ENCODE data around the gene RGMA.
"Not testable (repeated sequence)": the region's sequence is repeated elsewhere in the genome, so short reads cannot be mapped to it uniquely, and the experiment has no call there.

RGMA gene

DNA sequence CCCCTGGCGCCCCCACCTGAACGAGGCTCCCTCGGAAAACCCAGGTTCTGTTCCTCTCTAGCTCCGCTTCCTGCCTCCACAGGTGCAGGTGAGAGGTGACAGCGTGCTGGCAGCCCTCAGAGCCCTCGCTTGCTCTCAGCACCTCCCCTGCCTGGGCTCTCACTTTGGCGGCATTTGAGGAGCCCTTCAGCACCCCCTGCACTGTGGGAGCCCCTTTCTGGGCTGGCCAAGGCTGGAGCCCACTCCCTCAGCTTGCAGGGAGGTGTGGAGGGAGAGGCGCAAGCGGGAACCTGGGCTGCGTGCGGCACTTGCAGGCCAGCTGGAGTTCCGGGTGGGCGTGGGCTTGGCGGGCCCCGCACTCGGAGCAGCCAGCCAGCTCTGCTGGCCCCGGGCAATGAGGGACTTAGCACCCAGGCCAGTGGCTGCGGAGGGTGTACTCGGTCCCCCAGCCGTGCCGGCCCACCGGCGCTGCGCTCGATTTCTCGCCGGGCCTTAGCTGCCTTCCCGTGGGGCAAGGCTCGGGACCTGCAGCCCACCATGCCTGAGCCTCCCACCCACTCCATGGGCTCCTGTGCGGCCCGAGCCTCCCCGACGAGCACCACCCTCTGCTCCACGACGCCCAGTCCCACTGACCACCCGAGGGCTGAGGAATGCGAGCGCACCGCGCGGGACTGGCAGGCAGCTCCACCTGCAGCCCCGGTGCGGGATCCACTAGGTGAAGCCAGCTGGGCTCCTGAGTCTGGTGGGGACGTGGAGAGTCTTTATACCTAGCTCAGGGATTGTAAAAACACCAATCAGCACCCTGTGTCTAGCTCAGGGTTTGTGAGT lies 57.2 kb downstream of the RGMA start:
- not testable (repeated sequence) for DNase-seq

GRCh38 chr15:93031103-93031464 lies 57.9 kb downstream of the RGMA start:
- no peak for DNase-seq

DNA sequence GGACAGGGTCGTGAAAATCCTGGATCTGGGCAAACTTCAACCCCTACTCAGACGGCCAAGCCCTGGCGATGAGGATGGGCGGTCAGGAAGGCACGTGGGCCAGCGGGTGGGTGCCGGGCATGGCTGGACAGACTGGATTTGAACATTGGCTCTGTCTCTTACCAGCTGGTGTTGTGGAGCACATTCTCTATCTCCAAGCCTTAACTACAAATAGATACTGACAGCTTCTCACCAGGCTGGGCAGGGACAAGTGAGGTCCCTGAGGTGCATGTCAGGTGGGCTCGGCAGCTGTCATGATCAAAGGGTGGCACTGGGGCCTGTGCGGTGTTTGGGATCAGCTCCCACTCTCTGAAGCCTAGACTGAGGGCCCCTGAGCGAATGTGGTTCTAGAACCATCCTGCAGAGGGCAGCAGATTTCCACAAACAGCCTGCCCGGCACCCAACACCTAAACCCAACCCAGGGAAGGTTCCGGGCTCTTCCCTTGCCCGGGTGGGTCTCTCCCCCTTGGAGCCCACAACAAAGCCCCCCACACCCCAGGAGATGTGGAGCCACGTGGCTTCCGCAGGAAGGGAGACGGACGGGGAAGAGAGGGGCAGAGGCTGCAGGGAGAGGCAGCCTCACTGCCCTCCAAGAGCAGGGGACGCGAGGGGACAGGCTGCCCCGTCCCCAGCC lies 58.4 kb downstream of the RGMA start:
- DNase-seq: peak; percentile 64

DNA sequence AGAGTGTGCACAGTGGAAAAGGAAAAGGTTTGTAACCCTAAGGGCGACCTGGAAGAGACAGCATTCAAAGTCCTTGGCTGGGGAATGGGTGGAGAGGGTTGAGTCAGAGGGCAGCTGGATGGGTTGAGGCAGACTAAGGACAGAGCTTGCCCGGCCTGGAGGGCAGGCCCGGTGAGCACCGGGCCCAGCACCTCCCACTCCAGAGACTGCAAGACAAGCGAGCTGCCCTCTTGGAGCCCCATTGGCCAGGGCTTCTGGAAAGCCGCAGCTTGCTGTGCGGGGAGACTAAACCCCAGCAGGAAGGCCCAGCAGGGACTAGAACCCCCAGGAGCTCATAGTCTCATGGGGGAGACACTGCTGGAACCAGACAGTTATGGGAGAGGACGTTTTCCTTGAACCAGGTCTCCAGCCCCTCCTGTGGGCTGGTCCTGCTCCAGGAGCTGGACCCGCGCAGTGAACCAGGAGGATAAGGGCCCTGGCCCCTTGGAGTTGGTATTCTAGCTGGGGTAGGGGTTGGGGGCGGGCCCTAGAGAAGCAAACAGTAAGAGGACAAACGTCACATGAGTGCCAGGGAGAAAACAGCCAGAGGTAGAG lies 59.1 kb downstream of the RGMA start:
- DNase-seq: no peak

DNA sequence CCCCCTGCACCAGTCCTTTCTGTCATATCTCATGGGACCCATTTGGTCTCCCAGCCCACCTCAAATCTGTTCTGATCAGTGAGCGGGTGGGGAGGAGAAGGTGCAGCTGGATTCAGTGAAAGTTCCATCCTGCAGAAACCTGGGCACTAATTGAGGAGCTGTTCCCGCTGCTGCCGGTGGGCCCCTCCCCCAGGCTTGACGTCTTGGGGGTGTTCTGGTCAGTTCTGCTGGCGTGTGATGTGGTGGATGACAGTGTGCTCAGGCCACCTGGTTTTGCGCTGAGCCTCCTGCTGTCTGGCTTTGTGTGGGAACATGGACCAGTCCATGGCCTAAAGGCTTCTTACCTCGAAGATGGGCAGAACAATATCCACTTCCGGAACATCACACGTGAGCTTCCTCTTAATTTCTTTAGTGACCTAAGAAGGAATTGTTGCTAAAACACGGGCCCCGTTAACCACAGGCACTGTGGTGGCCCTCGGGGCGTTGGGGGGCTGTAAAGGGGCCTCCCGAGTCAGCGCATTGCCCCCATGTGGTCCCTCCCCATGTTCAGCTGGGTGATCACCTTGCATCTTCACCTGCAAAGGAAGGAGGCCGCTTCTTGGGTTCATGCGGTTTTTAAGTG lies 59.7 kb downstream of the RGMA start:
- DNase-seq: no peak

GRCh38 chr15:93028632-93029213 lies 60.3 kb downstream of the RGMA start:
- no peak for DNase-seq

DNA sequence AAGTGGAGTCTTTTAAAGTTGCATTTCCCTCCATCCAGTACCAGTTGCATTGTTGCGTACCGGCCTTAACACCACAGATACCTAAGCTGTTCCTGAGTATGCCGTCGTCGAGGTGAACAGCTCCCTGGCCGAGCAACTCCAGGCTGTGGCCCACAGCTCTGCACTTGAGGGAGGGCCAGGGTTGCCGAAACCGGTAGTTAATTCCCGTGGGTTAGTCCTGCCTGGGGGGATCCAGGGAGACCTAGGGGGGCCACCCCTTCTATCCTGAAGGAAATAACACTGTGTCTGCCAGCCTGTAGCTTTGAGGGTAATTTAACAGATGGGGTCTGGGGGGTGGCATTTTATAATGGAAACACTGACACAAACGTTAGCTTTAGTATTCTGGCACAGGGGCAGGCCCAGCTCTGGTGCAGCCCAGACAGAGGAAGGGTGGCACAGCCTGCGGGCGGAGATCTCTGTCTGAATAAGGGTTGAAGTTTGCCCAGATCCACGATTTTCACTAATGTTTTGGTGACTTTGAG lies 60.8 kb downstream of the RGMA start:
- no peak for DNase-seq

DNA sequence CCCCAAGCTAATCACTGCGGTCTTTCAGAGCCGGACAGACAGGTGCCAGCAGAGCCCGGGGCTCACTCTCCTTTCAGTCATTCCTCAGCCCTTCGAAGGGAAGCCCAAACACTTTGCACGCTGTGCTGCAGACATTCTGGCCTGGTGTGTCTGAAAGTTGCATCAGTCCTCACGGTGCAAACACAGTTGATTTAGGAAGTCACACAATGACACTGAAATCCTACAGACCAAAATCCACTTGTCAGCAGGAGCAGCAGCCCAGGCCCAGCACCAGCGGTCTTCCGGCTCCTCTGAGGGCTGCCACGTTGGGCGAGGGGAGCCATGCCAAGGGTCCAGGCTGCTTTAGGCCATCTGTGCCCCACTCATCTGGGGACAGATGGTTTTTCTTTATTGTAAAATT lies 61.6 kb downstream of the RGMA start:
- DNase-seq: no peak

GRCh38 chr15:93026380-93026817 lies 62.6 kb downstream of the RGMA start:
- DNase-seq: no peak

DNA sequence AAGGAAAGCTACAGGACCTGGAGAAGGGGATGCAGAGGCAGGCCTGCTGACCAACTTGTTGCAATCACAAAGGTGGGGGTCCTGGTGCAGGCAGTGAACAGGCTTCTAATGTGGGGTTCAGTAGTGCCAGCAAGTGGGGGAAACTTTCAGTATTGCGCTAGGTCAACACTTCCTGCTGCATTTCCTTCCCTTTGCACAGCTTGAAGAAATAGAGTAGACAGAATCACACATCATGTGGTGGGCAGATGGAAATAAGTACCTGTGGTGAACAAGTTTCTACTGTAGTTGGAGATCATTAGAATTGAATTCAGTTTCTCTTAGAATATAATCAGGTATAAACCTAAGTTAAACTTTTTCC lies 63.4 kb downstream of the RGMA start:
- no peak for DNase-seq

DNA sequence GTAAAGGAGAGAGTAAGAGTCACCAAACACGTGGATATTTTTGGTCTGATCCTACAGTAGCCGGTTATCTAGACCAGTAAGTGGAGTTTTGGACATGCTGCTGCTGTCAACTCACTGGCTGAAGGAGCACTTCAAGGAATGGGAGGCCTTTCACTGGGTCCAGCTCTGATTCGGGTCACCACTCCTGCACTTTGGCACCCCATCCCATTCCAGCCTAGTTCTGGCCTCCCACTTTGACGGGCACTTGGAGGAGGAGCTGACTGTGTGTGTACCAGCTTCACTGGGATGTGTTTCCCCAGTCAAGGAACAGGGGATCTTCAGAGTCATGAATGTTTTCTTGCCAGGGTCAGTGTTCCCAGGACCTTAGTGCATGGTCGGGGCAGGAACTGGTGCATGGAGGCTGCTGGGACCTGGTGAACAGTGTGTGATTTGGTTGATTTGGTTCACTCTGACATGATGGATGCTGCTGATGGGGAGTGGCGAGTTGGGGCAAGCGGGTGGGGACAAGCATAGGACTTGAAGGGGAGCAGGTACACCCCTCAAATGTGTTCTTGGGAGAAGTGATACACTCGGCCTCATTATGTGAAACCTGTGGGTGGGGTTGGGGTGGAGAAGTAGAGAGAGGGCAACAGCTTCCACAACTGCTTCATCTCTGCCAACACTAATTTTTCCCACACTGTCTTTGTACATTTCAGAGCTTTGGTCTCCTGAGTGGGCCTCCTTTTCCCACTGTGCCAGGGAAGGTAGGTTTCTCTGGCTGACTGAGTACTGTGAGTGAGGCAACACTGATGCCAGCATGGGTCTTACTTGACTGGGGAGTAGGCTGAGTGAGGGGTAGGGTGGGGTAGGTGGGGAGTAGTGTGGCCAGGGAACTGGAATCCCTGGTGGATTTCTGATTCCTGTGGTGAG lies 64.0 kb downstream of the RGMA start:
- no peak for DNase-seq

DNA sequence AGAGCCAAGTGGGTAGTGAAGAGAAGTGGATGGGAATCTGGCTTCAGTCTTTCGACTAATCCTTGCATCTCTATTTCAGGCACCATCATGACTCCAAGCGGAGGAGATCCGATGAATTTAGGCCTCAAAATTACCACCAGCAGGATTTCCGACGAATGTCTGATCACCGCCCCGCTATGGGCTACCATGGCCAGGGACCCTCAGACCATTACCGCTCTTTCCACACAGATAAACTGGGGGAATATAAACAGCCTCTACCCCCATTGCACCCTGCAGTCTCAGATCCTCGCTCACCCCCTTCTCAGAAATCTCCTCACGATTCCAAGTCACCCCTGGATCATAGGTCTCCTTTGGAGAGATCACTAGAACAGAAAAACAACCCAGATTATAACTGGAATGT lies 64.7 kb downstream of the RGMA start:
- DNase-seq: no peak

GRCh38 chr15:93020976-93021772 lies 67.8 kb downstream of the RGMA start:
- DNase-seq: no peak

GRCh38 chr15:93019971-93020370 lies 69.0 kb downstream of the RGMA start:
- DNase-seq: no peak

- no peak for DNase-seq
Observed at GRCh38 chr15:93019090-93019489, 69.9 kb downstream of the RGMA start.

- no peak for DNase-seq
Observed at GRCh38 chr15:93018574-93018973, 70.4 kb downstream of the RGMA start.

- no peak for DNase-seq
Observed at GRCh38 chr15:93017526-93017925, 71.5 kb downstream of the RGMA start.

DNA sequence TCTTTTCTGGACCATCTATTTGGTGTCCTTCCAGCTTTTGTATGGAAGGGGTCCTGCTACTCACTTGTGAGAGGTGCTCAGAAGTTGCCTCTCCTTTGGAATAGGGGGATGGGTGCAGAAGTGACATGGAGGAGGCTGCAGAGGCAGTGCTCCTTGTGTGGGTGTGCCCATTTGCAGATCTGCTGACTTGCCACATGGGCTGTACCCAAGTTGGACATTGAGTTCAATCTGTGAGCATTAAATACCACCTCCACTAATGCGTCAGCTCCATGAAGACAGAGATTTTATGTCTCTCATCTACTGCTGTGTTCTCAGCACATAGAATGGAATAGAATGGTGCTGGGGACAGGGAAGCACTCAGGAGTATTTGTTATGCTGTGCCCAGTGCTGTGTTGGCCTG lies 76.2 kb downstream of the RGMA start:
- DNase-seq: no peak

DNA sequence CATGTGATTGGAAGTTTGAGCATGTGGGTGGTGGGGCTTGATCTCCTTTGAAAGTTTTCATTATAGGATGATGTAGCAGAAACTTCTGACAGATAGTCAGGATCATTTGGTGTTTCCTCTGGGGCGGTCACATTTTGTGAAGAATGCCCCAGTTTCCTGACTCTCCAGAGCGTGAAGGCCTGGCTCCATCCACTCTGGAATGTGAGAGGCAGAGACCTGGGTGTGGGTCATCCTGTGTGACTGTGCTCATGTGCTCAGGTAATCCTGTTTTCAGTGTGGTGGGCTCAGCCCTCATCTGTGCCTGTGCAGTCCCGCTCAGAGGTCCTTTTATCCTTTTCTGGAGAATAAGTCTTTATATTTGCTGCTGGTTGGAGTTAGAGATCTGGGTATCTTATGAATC lies 81.0 kb downstream of the RGMA start:
- no peak for DNase-seq

GRCh38 chr15:93005133-93005532 lies 83.9 kb downstream of the RGMA start:
- no peak for DNase-seq

DNA sequence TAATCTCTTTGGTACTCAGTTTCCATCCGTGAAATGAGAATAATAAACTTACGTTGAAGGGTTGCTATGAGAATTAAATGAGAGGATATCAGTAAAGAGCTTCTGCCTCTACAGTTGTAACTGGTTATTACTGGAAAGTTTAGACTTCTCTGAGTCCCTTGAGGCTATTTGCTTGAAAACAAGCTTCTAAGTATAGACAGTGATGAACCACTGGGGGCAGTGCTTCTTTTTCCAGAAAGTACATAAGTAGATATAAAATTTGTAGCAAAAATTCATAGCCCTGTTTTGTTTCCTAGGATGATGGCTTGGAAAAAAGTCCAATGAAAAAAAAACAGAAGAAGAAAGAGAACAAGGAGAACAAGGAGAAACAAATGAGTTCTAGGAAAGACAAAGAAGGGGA lies 87.1 kb downstream of the RGMA start:
- no peak for DNase-seq

Data from activated CD4-positive, CD25-positive, alpha-beta regulatory T cell treated with anti-CD3 and anti-CD28 coated beads, Interleukin-2, amount 50 U/mL, for 72 hours (primary cell).